Kidney epithelial cell (primary cell): ENCODE measurements around the gene BCHE. TPM values are rescaled to one million over a fixed set of nuclear protein-coding genes. Genes with fewer than 3 reads are reported as not detected.

ENCODE experiments used
- DNase-seq: peaks from one replicate; pipeline ENCODE4 v3.0.0-alpha.2; 2010; ENCODE audit warnings: low read depth
- H3K27me3 ChIP-seq: 2 replicates; pipeline ENCODE4 v1.6.0; 2011; ENCODE audit warnings: low read length; ENCODE audit not compliant: control insufficient read depth, insufficient read depth
- H3K36me3 ChIP-seq: 2 replicates; pipeline ENCODE4 v1.5.1; 2011; ENCODE audit warnings: low read length; ENCODE audit not compliant: control insufficient read depth, insufficient read depth
- H3K4me3 ChIP-seq: 2 replicates; pipeline ENCODE4 v1.5.1; 2011; ENCODE audit warnings: low read depth, mild to moderate bottlenecking, control low read depth, low read length
- total RNA-seq: library from RNA; depleted of rRNA; stranded (reverse); fragments of >200 nt; gene quantifications from 2 replicates; pipeline ENCODE4 v1.2.3, GENCODE V29; 2015
- TF ChIP-seq, protein P1 (sequence below): IDR thresholded peaks from 2 replicates; pipeline ENCODE4 v1.5.1; 2011; ENCODE audit warnings: mild to moderate bottlenecking, moderate library complexity, low read length, control low read depth, inconsistent platforms; ENCODE audit not compliant: insufficient read depth, poor library complexity, severe bottlenecking

BCHE gene
- total RNA-seq, 1 donor from 2014 or later = 6.6 TPM

- DNase-seq = no peak
- H3K36me3 ChIP-seq = no peaks in the 10 kb centered on the region
- H3K4me3 ChIP-seq = no peak overlapping the region
- TF ChIP-seq, protein P1, sequence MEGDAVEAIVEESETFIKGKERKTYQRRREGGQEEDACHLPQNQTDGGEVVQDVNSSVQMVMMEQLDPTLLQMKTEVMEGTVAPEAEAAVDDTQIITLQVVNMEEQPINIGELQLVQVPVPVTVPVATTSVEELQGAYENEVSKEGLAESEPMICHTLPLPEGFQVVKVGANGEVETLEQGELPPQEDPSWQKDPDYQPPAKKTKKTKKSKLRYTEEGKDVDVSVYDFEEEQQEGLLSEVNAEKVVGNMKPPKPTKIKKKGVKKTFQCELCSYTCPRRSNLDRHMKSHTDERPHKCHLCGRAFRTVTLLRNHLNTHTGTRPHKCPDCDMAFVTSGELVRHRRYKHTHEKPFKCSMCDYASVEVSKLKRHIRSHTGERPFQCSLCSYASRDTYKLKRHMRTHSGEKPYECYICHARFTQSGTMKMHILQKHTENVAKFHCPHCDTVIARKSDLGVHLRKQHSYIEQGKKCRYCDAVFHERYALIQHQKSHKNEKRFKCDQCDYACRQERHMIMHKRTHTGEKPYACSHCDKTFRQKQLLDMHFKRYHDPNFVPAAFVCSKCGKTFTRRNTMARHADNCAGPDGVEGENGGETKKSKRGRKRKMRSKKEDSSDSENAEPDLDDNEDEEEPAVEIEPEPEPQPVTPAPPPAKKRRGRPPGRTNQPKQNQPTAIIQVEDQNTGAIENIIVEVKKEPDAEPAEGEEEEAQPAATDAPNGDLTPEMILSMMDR = no peak
- H3K27me3 ChIP-seq = no peaks in the 10 kb centered on the region
Measured at GRCh38 chr3:165852711-165853110, 15.5 kb upstream of the BCHE start.

DNA sequence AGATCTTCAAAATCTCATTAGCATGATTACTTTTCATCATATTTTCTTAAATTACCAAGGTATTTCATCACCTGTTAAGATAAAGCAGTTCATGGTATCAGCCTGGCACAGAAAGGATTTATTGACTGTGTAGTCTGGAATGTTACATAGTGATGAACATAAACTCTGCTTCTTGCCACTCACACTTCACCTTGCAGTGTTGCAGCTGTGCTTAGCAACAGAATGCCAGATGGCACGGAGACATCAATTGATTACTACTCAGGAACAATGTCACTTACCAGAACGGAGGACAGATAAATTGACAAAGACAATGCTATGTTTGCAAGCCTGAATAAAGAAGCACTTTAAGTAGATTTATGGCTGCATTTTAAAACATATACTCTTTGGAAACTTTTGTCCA is 15.0 kb upstream of the BCHE start:
- TF ChIP-seq, protein P1 = no peak
- DNase-seq = no peak
- Histone ChIP-seq H3K36me3 (no peaks in the 10 kb centered on the region), H3K4me3 (no peak overlapping the region), H3K27me3 (no peaks in the 10 kb centered on the region)

GRCh38 chr3:165846056-165846455 is 8.8 kb upstream of the BCHE start:
- TF ChIP-seq, protein P1 = no peak
- Histone ChIP-seq H3K4me3 (no peak overlapping the region), H3K27me3 (no peaks in the 10 kb centered on the region), H3K36me3 (no peaks in the 10 kb centered on the region)
- no peak for DNase-seq

DNA sequence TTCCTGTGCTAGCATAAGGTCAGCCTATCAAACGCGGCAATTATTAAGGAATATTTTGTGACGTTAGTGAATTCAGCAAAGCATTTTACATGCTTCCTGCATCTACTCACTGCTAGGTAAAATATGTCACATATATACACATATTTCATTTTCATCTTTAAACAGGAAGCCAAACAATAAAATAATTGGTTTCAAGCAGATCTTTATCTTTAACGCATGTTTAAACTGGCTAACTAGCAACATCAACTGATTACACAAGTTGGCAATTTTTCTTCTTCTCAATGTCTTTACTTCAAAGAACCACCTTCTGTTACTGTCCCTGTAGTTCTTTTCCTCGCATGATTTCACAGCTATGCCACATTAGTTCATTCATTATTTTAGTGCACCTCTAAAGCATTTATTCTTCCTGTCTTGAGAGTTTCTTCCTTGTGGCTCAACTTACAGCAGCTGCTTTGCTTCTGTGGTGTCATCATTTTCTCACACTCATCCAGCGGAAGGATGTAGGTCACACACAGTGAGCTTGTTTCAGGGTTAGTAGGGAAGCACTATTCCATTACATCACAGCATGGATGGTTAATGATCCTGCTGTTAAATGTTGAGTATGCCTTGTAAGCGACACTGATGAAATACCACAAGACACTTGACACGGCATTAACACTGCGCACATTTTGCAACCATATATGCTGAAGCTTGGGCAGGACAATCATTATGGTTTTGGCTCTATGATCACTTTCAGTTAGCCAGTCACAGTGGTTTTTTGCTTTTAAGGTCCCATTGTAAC is 2.3 kb upstream of the BCHE start:
- H3K36me3 ChIP-seq = no peaks in the 10 kb centered on the region
- DNase-seq = peak; percentile 92
- TF ChIP-seq, protein P1 = no peak

GRCh38 chr3:165837801-165838200 is 578 bp upstream of the BCHE start:
- no peak for DNase-seq
- Histone ChIP-seq H3K27me3 (no peaks in the 10 kb centered on the region), H3K36me3 (no peaks in the 10 kb centered on the region), H3K4me3 (no peak overlapping the region)
- TF ChIP-seq, protein P1 = no peak

More for the DNA sequence above, 2.3 kb upstream of the BCHE start:
- H3K4me3 ChIP-seq = no peak overlapping the region
- no peaks in the 10 kb centered on the region for H3K27me3 ChIP-seq

- TF ChIP-seq, protein P1 = no peak
- Histone ChIP-seq H3K36me3 (no peaks in the 10 kb centered on the region), H3K4me3 (no peak overlapping the region), H3K27me3 (no peaks in the 10 kb centered on the region)
- no peak for DNase-seq
Measured at GRCh38 chr3:165835431-165835830, 1.8 kb downstream of the BCHE start.
